Common myeloid progenitor, CD34-positive (primary cell): ENCODE data around the gene ANKRD11.
"Not testable (repeated sequence)": the region's sequence is repeated elsewhere in the genome, so short reads cannot be mapped to it uniquely, and the experiment has no call there.

Source experiments
- CTCF ChIA-PET: fragments of 350-600 bp; sonication (Branson Sonifier 250); formaldehyde crosslinking; loops from one replicate; lab custom pipeline; 2021; ENCODE audit warnings: antibody characterized with exemption; lab: Charles Lee
- POLR2A ChIA-PET: fragments of 350-600 bp; sonication (Branson Sonifier 250); formaldehyde crosslinking; loops from one replicate; lab custom pipeline; 2021; ENCODE audit warnings: antibody characterized with exemption; lab: Charles Lee
- DNase-seq, 3 donors: peaks; one replicate each; pipeline versions ENCODE4 v3.0.0 to v3.0.0-alpha.2; 2013
- H3K27ac ChIP-seq, 2 experiments: 1 replicate in 1 of 2; 2 replicates in 1 of 2; pipeline ENCODE4 v1.7.0; 2013; ENCODE audit warnings: inconsistent platforms in 2 of 2, low read length in 2 of 2, mild to moderate bottlenecking in 2 of 2, low read depth in 1 of 2, moderate library complexity in 1 of 2; ENCODE audit not compliant: severe bottlenecking in 2 of 2, insufficient read depth in 1 of 2, poor library complexity in 1 of 2
- H3K27me3 ChIP-seq, 5 experiments: replicated peaks in 2 of 5; 1 replicate in 3 of 5; 2 replicates in 2 of 5; pipeline versions ENCODE4 v1.6.1 to v1.7.0; 2013; ENCODE audit warnings: low read length in 4 of 5, mild to moderate bottlenecking in 2 of 5, moderate library complexity in 2 of 5, inconsistent platforms in 1 of 5; ENCODE audit not compliant: insufficient read depth in 5 of 5, control insufficient read depth in 4 of 5
- H3K36me3 ChIP-seq, 4 experiments: 1 replicate in 2 of 4; 2 replicates in 2 of 4; pipeline versions ENCODE4 v1.6.1 to v1.7.0; 2013; ENCODE audit warnings: low read length in 3 of 4, control low read depth in 1 of 4, mild to moderate bottlenecking in 1 of 4; ENCODE audit not compliant: control insufficient read depth in 4 of 4, insufficient read depth in 4 of 4
- H3K4me1 ChIP-seq, 4 experiments: 1 replicate in 3 of 4; 2 replicates in 1 of 4; pipeline versions ENCODE4 v1.6.1 to v1.7.1; 2013; ENCODE audit warnings: low read length in 3 of 4, mild to moderate bottlenecking in 3 of 4, control low read depth in 1 of 4, inconsistent platforms in 1 of 4, moderate library complexity in 1 of 4; ENCODE audit not compliant: control insufficient read depth in 4 of 4, insufficient read depth in 4 of 4; ENCODE audit errors: control extremely low read depth in 1 of 4
- H3K4me3 ChIP-seq, 7 experiments: 1 replicate in 4 of 7; 2 replicates in 3 of 7; pipeline versions ENCODE4 v1.5.1 to v1.7.0; 2013; ENCODE audit warnings: mild to moderate bottlenecking in 7 of 7, low read length in 6 of 7, moderate library complexity in 6 of 7, inconsistent platforms in 2 of 7, low read depth in 2 of 7, control low read depth in 1 of 7; ENCODE audit not compliant: insufficient read depth in 4 of 7, control insufficient read depth in 1 of 7; ENCODE audit errors: extremely low read depth in 1 of 7
- H3K9me3 ChIP-seq, 5 experiments: 1 replicate in 4 of 5; 2 replicates in 1 of 5; pipeline versions ENCODE4 v1.6.1 to v1.7.1; 2013; ENCODE audit warnings: low read length in 4 of 5, mild to moderate bottlenecking in 2 of 5, inconsistent platforms in 1 of 5, low read depth in 1 of 5, moderate library complexity in 1 of 5; ENCODE audit not compliant: control insufficient read depth in 4 of 5, insufficient read depth in 2 of 5; ENCODE audit errors: control extremely low read depth in 1 of 5
- WGBS: methylation state at CpG from one replicate; pipeline ENCODE4 v1.1.5; 2013; ENCODE audit not compliant: insufficient coverage; 5-methylcytosine and 5-hydroxymethylcytosine counted together

The ANKRD11 gene

DNA sequence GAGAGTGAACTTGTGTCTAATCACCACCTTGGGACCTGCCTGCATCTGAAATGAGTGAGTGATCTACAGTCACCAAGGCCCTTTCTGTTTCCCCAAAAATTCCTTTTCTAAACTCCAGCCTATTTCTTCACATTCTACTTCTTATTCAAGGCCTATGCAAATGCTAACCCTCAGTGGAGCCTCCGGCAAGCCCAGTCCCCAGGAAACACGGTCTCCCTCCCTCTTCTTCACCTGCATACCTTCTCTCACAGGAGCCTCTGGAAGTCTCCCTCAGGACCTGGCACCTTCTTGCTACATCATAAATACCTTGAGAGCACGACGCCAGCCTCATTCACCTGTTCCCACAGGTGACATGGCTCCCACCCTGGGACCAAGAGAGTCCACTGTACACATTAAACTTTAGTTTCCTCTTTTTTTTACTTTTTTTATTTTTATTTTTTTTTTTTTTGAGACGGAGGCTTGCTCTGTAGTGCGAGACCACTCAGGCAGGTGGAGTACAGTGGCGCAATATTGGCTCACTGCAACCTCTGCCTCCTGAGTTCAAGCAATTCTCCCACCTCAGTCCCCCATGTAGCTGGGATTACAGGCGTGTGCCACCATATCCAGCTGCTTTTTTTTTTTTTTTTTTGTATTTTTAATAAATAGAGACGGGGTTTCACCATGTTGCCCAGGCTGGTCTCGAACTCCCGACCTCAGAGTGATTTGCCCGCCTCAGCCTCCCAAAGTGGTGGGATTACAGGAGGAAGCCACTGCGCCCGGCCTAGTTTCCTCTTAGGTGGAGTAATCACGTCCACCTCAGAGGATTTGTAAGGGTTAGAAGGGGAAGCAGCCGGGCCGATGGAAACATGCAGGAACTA lies 97.3 kb downstream of the ANKRD11 start:
- Histone ChIP-seq H3K36me3 (peaks cover 0 to 17% (median 8%) of the 10 kb centered on the region in 4 experiments), H3K4me3 (no peak overlapping the region), H3K4me1 (peaks cover 0 to 16% (median 11%) of the 10 kb centered on the region in 4 experiments), H3K27me3 (no peaks in the 10 kb centered on the region), H3K27ac (no peak overlapping the region), H3K9me3 (no peaks in the 10 kb centered on the region)
- ChIA-PET POLR2A (interaction anchor here (0.5 to 1.0 kb wide), 2 partner anchors 10 to 32 kb away, joined by 3 to 4 read pairs; no protein-coding TSS in a partner anchor), CTCF (no interaction called here)
- peak in 1 of 3 donors; percentile 18 for DNase-seq
- WGBS = 77% methylated on average over 12 of the region's 17 CpGs

DNA sequence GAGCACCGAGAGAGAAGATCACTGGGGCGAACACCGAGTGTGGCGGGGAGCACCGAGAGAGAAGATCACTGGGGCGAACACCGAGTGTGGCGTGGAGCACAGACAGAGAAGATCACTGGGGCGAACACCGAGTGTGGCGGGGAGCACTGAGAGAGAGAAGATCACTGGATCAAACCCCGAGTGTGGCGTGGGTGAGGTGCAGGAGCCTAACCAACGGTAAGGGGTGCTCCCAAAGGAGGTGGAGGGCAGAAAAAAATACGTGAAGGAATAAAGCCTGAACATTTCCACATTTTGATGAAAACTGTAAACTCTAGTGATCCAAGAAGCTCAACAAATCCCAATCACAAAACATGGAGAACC lies 100.2 kb downstream of the ANKRD11 start:
- H3K4me3 ChIP-seq, POLR2A ChIA-PET, H3K9me3 ChIP-seq, H3K27ac ChIP-seq, H3K27me3 ChIP-seq, CTCF ChIA-PET, DNase-seq: not testable (repeated sequence)
- peaks cover 0 to 30% (median 23%) of the 10 kb centered on the region in 4 experiments for H3K4me1 ChIP-seq
- 100% methylated on average over 6 of the region's 15 CpGs for WGBS
- peaks cover 0 to 10% (median 3%) of the 10 kb centered on the region in 4 experiments for H3K36me3 ChIP-seq

DNA sequence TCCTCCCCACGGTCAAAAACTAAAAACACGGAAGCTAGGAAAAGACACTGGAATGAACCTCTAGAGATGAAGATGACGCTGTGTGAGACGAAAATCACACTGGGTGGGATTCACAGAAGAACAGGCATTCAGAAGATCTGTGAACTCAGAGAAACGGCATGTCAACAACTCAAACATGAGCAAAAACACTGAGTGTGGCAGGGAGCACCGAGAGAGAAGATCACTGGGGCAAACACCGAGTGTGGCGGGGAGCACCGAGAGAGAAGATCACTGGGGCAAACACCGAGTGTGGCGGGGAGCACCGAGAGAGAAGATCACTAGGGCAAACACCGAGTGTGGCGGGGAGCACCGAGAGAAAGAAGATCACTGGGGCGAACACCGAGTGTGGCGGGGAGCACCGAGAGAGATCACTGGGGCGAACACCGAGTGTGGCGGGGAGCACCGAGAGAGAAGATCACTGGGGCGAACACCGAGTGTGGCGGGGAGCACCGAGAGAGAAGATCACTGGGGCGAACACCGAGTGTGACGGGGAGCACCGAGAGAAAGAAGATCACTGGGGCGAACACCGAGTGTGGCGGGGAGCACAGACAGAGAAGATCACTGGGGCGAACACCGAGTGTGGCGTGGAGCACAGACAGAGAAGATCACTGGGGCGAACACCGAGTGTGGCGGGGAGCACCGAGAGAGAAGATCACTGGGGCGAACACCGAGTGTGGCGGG lies 100.7 kb downstream of the ANKRD11 start:
- POLR2A ChIA-PET, H3K27ac ChIP-seq, H3K4me3 ChIP-seq, DNase-seq, H3K27me3 ChIP-seq, CTCF ChIA-PET, H3K9me3 ChIP-seq: not testable (repeated sequence)
- Histone ChIP-seq H3K36me3 (peaks cover 0 to 10% (median 3%) of the 10 kb centered on the region in 4 experiments), H3K4me1 (peaks cover 0 to 30% (median 23%) of the 10 kb centered on the region in 4 experiments)
- 96% methylated on average over 8 of the region's 44 CpGs for WGBS

DNA sequence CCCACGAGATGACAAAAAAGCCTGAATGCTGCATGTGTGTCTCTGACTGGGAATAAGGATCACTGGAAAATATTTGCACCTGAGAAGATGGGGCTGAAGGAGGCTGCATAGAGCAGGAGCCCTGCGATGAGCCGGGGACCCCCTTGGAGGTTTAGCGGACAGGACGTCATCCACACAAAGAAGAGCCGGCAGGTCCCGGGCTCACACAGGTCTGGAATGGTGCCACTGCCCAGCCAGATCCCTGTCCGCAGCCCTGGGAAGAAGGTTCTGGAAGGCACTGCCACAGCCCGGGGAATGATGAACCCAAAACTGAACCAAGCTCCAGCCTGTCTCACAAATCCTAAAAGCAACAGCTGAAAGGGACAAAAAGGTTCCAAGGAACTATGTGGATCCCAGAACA lies 101.8 kb downstream of the ANKRD11 start:
- peaks cover 0 to 32% (median 26%) of the 10 kb centered on the region in 4 experiments for H3K4me1 ChIP-seq
- POLR2A ChIA-PET = no interaction called here
- CTCF ChIA-PET = no interaction called here

DNA sequence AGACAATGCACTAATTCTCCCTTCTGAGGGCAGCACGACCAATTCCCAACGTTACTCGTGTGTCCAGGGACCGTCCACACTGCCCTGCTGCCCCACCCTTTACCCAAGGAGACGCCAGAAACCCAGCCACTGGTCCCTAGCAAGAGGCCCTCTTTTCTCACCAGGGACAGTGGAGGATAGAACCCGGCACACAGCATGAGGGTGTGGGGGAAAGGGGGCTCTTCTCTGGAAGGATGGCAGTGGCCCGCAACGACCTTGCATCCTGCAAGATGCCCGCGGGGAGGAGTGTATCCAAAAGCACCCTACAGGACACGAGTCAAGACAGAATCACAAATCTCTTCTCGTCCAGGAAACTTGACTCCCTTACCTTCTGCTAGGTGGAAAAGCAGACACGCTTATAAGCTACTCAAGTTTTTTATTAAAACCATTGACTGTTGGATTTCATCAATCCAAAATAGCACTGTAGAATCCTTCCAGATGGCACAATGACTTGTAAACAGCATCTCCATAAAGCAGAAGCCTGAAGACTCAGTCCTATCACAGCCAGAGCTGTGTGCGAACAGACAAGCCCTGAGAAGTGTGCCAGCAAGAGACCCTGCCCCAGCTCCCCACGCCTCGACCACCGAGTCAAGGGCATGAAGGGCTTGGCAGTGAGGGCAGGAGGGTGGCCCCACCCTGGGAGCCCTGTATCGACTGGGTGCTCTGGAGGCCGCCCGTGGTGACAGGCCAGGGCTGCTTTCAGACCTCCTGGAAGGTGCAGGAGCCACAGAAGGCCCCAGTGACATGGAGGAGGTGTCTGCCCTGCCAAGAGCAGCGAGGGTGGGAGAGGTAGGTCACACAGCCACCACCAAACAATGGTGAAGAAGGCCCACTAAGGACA lies 103.8 kb downstream of the ANKRD11 start:
- H3K27ac ChIP-seq = no peak overlapping the region
- H3K4me3 ChIP-seq = no peak overlapping the region
- H3K36me3 ChIP-seq = peaks cover 0 to 6% (median 2%) of the 10 kb centered on the region in 4 experiments
- no peak for DNase-seq
- WGBS = 92% methylated on average over 17 of the region's 21 CpGs
- H3K4me1 ChIP-seq = peaks cover 0 to 40% (median 38%) of the 10 kb centered on the region in 4 experiments
- H3K27me3 ChIP-seq = no peaks in the 10 kb centered on the region
- no peaks in the 10 kb centered on the region for H3K9me3 ChIP-seq
- CTCF ChIA-PET = no interaction called here
- POLR2A ChIA-PET = interaction anchor here (0.7 kb wide), 1 partner anchor 103 kb away, joined by 3 read pairs; no protein-coding TSS in a partner anchor

More for the DNA sequence above, 101.8 kb downstream of the ANKRD11 start:
- Histone ChIP-seq H3K27me3 (no peaks in the 10 kb centered on the region), H3K27ac (no peak overlapping the region), H3K4me3 (no peak overlapping the region), H3K36me3 (peaks cover 0 to 6% (median 2%) of the 10 kb centered on the region in 4 experiments), H3K9me3 (no peaks in the 10 kb centered on the region)
- WGBS = 96% methylated on average over 9 of the region's 9 CpGs
- no peak for DNase-seq

DNA sequence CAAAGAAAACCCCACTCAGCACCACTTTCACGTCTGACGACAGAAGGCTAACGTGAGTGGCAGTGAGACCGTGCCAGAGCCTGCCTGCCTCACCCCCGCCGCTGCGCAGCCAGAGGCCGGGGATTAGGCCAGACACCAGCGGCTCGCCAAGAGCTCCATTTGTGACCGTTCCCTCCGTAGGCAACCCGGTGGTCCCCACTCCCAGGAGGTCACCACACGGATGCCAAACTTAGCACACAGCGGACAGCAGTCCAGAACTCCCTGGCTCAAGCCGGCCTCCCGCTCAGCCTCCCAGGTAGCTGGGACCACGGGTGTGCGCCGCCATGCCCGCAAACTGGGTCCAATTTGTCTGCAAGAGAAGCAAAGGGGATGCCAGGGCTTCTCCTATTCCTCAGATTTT lies 104.6 kb downstream of the ANKRD11 start:
- H3K27me3 ChIP-seq = no peaks in the 10 kb centered on the region

More for the DNA sequence above, 104.6 kb downstream of the ANKRD11 start:
- Histone ChIP-seq H3K27ac (no peak overlapping the region), H3K4me3 (no peak overlapping the region), H3K4me1 (peaks cover 0 to 42% (median 40%) of the 10 kb centered on the region in 4 experiments), H3K9me3 (no peaks in the 10 kb centered on the region), H3K36me3 (peaks cover 0 to 6% (median 2%) of the 10 kb centered on the region in 4 experiments)
- WGBS = 99% methylated on average over 19 of the region's 21 CpGs
- POLR2A ChIA-PET = no interaction called here
- CTCF ChIA-PET = no interaction called here
- no peak for DNase-seq
